PFSK-1 (cell line): ENCODE data around the gene HIRA.

Source experiments
- FOXP2 ChIP-seq: optimal IDR thresholded peaks from 2 replicates; pipeline ENCODE3; 2011; ENCODE audit warnings: borderline replicate concordance, control low read depth, inconsistent platforms; ENCODE audit not compliant: insufficient read depth; ENCODE audit errors: extremely low read length, extremely low read depth
- POLR2AphosphoS5 ChIP-seq: IDR thresholded peaks from 2 replicates; pipeline ENCODE4 v1.6.1; 2012; ENCODE audit warnings: low read depth, mild to moderate bottlenecking, control low read depth, low read length, moderate library complexity
- REST ChIP-seq, 2 experiments: IDR thresholded peaks; 2 replicates each; pipeline versions ENCODE4 v1.6.1 to v1.8.0; 2011 to 2012; ENCODE audit warnings: low read depth in 2 of 2, low read length in 2 of 2, control low read depth in 1 of 2, inconsistent platforms in 1 of 2, mild to moderate bottlenecking in 1 of 2, moderate library complexity in 1 of 2; ENCODE audit not compliant: insufficient read depth in 1 of 2
- SIN3A ChIP-seq: IDR thresholded peaks from 2 replicates; pipeline ENCODE4 v1.6.1; 2012; ENCODE audit warnings: mild to moderate bottlenecking, low read length, moderate library complexity, borderline replicate concordance; ENCODE audit not compliant: insufficient read depth
- TAF1 ChIP-seq: IDR thresholded peaks from 2 replicates; pipeline ENCODE4 v1.6.1; 2012; ENCODE audit warnings: low read length, control low read depth, borderline replicate concordance; ENCODE audit not compliant: insufficient read depth

HIRA gene

DNA sequence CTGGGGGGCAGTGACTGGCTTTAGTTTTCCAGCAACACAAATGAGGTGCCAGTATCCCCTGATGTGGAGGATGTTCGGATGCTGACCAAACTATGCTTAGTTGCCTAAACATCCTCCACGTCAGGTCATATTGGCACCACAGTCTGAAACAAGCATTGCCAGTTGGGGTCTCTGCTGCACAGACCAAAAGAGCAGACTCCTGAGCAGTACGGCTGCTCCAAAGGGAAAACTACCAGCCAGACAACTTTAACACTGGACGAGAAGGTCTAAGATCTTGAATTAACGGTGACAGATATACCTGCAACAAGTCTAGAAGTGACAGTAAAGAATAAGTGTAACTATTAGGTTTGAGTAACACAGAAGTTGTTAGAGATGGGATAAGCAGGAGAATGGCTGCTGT lies 99.6 kb downstream of the HIRA start:
- TF ChIP-seq FOXP2 (no peak), POLR2AphosphoS5 (no peak), TAF1 (no peak), REST (IDR thresholded peaks at IDR 0.05; ENCODE audit: insufficient read depth in 1 of 2, low read depth in 2 of 2, low read length in 2 of 2) (no peak), SIN3A (no peak)

GRCh38 chr22:19331474-19331873 lies 100.1 kb downstream of the HIRA start:
- no peak for TF ChIP-seq REST (IDR thresholded peaks at IDR 0.05; ENCODE audit: insufficient read depth in 1 of 2, low read depth in 2 of 2, low read length in 2 of 2)
- no peak for TF ChIP-seq SIN3A
- TF ChIP-seq POLR2AphosphoS5 = no peak
- no peak for TF ChIP-seq TAF1
- no peak for TF ChIP-seq FOXP2

GRCh38 chr22:19330865-19331418 lies 100.6 kb downstream of the HIRA start:
- no peak for TF ChIP-seq SIN3A
- no peak for TF ChIP-seq POLR2AphosphoS5
- no peak for TF ChIP-seq REST (IDR thresholded peaks at IDR 0.05; ENCODE audit: insufficient read depth in 1 of 2, low read depth in 2 of 2, low read length in 2 of 2)
- no peak for TF ChIP-seq FOXP2

DNA sequence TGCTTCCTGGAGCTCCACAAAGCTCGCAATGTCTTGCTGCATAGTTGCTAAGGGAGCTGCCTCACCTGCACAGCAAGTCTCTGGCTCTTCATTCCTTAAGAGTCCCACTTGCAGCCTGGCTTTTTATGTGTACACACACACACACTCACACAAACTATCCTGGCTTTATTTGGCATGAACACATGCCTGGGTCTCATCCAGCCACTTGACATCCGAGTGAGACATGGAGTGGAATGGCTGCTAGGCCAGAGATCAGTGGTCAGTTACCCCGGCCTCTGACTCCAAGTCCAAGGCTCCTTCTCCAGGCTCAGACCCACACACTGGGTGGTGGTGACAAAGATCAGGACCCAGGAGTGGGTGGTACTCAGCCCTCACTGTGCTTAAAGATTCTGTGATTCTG lies 102.1 kb downstream of the HIRA start:
- TF ChIP-seq SIN3A (no peak), POLR2AphosphoS5 (no peak), TAF1 (no peak)

GRCh38 chr22:19325296-19325948 lies 106.1 kb downstream of the HIRA start:
- TF ChIP-seq FOXP2 (no peak), REST (IDR thresholded peaks at IDR 0.05; ENCODE audit: insufficient read depth in 1 of 2, low read depth in 2 of 2, low read length in 2 of 2) (no peak), POLR2AphosphoS5 (no peak), SIN3A (no peak), TAF1 (no peak)
